ENCODE measurements around the gene ADCY7. TPM values are rescaled to one million over a fixed set of nuclear protein-coding genes. Genes with fewer than 3 reads are reported as not detected.

ADCY7 gene
- total and polyA plus RNA-seq, 2 donors (not counting 1 experiment from before 2014, with no cell fraction given): 9.9 to 34.0 TPM

- Histone ChIP-seq H3K4me1 (ENCODE audit: control insufficient read depth, extremely low read depth, insufficient read depth, low read length) (peaks cover 19% of the 10 kb centered on the region), H2AFZ (ENCODE audit: low read length) (no peak overlapping the region), H3K27me3 (ENCODE audit: control insufficient read depth, insufficient read depth, low read length) (no peaks in the 10 kb centered on the region), H3K79me2 (ENCODE audit: control insufficient read depth, insufficient read depth, low read length) (no peaks in the 10 kb centered on the region), H4K20me1 (ENCODE audit: control insufficient read depth, extremely low read depth, insufficient read depth, low read length) (no peaks in the 10 kb centered on the region), H3K9ac (ENCODE audit: insufficient read depth, low read length) (no peak overlapping the region), H3K4me2 (ENCODE audit: extremely low read depth, insufficient read depth, low read length) (no peak overlapping the region), H3K4me3 (replicated peaks in 1 of 4; ENCODE audit: control extremely low read depth in 1 of 4, insufficient read depth in 1 of 4, low read depth in 3 of 4, low read length in 4 of 4) (no peak overlapping the region), H3K9me3 (ENCODE audit: control insufficient read depth, insufficient read depth, low read depth, low read length) (no peaks in the 10 kb centered on the region), H3K27ac (ENCODE audit: insufficient read depth, low read length) (no peak overlapping the region), H3K36me3 (ENCODE audit: control insufficient read depth, insufficient read depth, low read length) (no peaks in the 10 kb centered on the region)
- TF ChIP-seq, protein P1, sequence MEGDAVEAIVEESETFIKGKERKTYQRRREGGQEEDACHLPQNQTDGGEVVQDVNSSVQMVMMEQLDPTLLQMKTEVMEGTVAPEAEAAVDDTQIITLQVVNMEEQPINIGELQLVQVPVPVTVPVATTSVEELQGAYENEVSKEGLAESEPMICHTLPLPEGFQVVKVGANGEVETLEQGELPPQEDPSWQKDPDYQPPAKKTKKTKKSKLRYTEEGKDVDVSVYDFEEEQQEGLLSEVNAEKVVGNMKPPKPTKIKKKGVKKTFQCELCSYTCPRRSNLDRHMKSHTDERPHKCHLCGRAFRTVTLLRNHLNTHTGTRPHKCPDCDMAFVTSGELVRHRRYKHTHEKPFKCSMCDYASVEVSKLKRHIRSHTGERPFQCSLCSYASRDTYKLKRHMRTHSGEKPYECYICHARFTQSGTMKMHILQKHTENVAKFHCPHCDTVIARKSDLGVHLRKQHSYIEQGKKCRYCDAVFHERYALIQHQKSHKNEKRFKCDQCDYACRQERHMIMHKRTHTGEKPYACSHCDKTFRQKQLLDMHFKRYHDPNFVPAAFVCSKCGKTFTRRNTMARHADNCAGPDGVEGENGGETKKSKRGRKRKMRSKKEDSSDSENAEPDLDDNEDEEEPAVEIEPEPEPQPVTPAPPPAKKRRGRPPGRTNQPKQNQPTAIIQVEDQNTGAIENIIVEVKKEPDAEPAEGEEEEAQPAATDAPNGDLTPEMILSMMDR (conservative IDR thresholded peaks at IDR 0.05 in 1 of 2, IDR thresholded peaks at IDR 0.05 in 1 of 2; ENCODE audit: low read depth in 1 of 2, low read length in 2 of 2): no peak
- no peak for TF ChIP-seq EZH2 (IDR thresholded peaks at IDR 0.05; ENCODE audit: low read length, missing control alignments)
- no peak for DNase-seq (ENCODE audit: low read depth in 2 of 2)
Measured at GRCh38 chr16:50302472-50303005, 36.2 kb downstream of the ADCY7 start.

DNA sequence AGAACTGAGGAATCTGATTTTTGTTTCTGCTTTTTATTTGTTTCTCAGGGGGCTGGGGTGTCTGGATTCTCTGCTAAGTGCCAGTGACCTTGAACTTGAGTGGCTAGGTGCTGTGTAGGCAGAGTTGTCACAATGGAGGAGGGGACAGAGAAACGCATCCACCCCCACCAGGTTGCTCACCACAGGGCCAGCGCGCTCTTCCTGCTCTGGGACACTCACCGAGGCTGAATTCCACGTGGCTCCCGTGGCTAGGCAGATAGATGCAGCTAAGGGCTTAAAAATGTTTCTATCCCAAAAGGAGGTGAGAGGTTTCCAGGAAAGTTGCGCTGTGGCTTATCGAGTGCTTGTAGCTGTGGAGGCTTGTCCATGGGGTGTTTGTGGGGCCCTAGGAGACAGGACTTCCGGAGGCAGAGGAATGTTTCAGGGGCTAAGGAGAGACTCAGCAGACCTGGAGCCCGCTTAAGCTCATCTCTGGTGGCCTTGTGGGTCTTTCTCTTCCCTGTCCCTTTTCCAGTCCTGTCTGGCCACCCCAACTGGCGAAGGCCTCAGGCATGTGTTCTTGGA, 36.8 kb downstream of the ADCY7 start:
- Histone ChIP-seq H3K36me3 (ENCODE audit: control insufficient read depth, insufficient read depth, low read length) (no peaks in the 10 kb centered on the region), H3K9ac (ENCODE audit: insufficient read depth, low read length) (no peak overlapping the region), H3K79me2 (ENCODE audit: control insufficient read depth, insufficient read depth, low read length) (no peaks in the 10 kb centered on the region), H3K4me1 (ENCODE audit: control insufficient read depth, extremely low read depth, insufficient read depth, low read length) (peaks cover 19% of the 10 kb centered on the region), H3K27ac (ENCODE audit: insufficient read depth, low read length) (peak overlapping the region; percentile 84), H3K27me3 (ENCODE audit: control insufficient read depth, insufficient read depth, low read length) (no peaks in the 10 kb centered on the region), H3K9me3 (ENCODE audit: control insufficient read depth, insufficient read depth, low read depth, low read length) (no peaks in the 10 kb centered on the region), H4K20me1 (ENCODE audit: control insufficient read depth, extremely low read depth, insufficient read depth, low read length) (no peaks in the 10 kb centered on the region), H3K4me2 (ENCODE audit: extremely low read depth, insufficient read depth, low read length) (peak overlapping the region; percentile 8), H2AFZ (ENCODE audit: low read length) (no peak overlapping the region), H3K4me3 (replicated peaks in 1 of 4; ENCODE audit: control extremely low read depth in 1 of 4, insufficient read depth in 1 of 4, low read depth in 3 of 4, low read length in 4 of 4) (no peak overlapping the region)
- peak; percentile 60 to 84 for DNase-seq (ENCODE audit: low read depth in 2 of 2)
- no peak for TF ChIP-seq EZH2 (IDR thresholded peaks at IDR 0.05; ENCODE audit: low read length, missing control alignments)
- TF ChIP-seq, protein P1 (conservative IDR thresholded peaks at IDR 0.05 in 1 of 2, IDR thresholded peaks at IDR 0.05 in 1 of 2; ENCODE audit: low read depth in 1 of 2, low read length in 2 of 2): no peak

GRCh38 chr16:50303605-50304466, 37.5 kb downstream of the ADCY7 start:
- Histone ChIP-seq H3K27ac (ENCODE audit: insufficient read depth, low read length) (peak overlapping the region; percentile 84), H3K9me3 (ENCODE audit: control insufficient read depth, insufficient read depth, low read depth, low read length) (no peaks in the 10 kb centered on the region), H2AFZ (ENCODE audit: low read length) (no peak overlapping the region), H3K4me3 (replicated peaks in 1 of 4; ENCODE audit: control extremely low read depth in 1 of 4, insufficient read depth in 1 of 4, low read depth in 3 of 4, low read length in 4 of 4) (no peak overlapping the region), H3K27me3 (ENCODE audit: control insufficient read depth, insufficient read depth, low read length) (no peaks in the 10 kb centered on the region), H3K4me2 (ENCODE audit: extremely low read depth, insufficient read depth, low read length) (peak overlapping the region; percentile 75), H3K9ac (ENCODE audit: insufficient read depth, low read length) (peak overlapping the region; percentile 16), H3K4me1 (ENCODE audit: control insufficient read depth, extremely low read depth, insufficient read depth, low read length) (peaks cover 19% of the 10 kb centered on the region), H3K36me3 (ENCODE audit: control insufficient read depth, insufficient read depth, low read length) (peaks cover 2% of the 10 kb centered on the region), H4K20me1 (ENCODE audit: control insufficient read depth, extremely low read depth, insufficient read depth, low read length) (no peaks in the 10 kb centered on the region), H3K79me2 (ENCODE audit: control insufficient read depth, insufficient read depth, low read length) (no peaks in the 10 kb centered on the region)
- TF ChIP-seq EZH2 (IDR thresholded peaks at IDR 0.05; ENCODE audit: low read length, missing control alignments): no peak
- TF ChIP-seq, protein P1 (conservative IDR thresholded peaks at IDR 0.05 in 1 of 2, IDR thresholded peaks at IDR 0.05 in 1 of 2; ENCODE audit: low read depth in 1 of 2, low read length in 2 of 2): no peak
- DNase-seq (ENCODE audit: low read depth in 2 of 2): peak; percentile 84 to 86
